ENCODE data around the gene COL5A2.

COL5A2 gene

DNA sequence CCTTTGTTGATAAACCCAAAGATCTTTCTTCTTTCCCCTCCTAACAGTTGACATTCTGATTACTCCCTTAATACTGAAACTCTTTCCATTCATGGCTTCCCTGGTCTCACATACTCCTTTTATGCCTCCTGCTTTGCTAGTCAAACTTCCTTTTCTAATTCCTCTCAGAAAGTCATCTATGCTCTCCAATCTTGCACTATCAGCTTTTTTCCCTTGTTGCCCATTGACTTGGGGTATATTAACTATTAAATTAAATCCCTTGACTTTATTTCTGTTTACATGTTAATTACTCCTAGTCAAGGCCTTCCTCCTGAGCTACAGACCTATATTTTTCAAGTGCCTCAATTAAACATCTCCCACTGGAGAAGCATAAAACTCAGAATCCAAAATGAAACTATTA is 3.6 kb upstream of the COL5A2 start:
- no peaks in the 10 kb centered on the region for H3K4me1 ChIP-seq (ENCODE audit: insufficient read depth, low read length)
- no peaks in the 10 kb centered on the region for H3K9me3 ChIP-seq (ENCODE audit: insufficient read depth, low read length, severe bottlenecking)
- H3K4me3 ChIP-seq (ENCODE audit: low read depth in 1 of 2, low read length in 2 of 2): no peak overlapping the region
- no peak overlapping the region for H2AFZ ChIP-seq (ENCODE audit: low read depth, low read length)
- H3K4me2 ChIP-seq (ENCODE audit: insufficient read depth, low read length): no peak overlapping the region
- H3K9ac ChIP-seq (ENCODE audit: low read depth, low read length): no peak overlapping the region
- H3K36me3 ChIP-seq (ENCODE audit: insufficient read depth, low read length): no peaks in the 10 kb centered on the region
- no peaks in the 10 kb centered on the region for H3K79me2 ChIP-seq (ENCODE audit: insufficient read depth, low read length)
- H3K27ac ChIP-seq (ENCODE audit: low read length): no peak overlapping the region
- ATAC-seq (ENCODE audit: insufficient read depth, low read depth) (no peak), DNase-seq (no peak)
- H4K20me1 ChIP-seq (ENCODE audit: insufficient read depth, low read length): no peaks in the 10 kb centered on the region
- TF ChIP-seq, protein P1, sequence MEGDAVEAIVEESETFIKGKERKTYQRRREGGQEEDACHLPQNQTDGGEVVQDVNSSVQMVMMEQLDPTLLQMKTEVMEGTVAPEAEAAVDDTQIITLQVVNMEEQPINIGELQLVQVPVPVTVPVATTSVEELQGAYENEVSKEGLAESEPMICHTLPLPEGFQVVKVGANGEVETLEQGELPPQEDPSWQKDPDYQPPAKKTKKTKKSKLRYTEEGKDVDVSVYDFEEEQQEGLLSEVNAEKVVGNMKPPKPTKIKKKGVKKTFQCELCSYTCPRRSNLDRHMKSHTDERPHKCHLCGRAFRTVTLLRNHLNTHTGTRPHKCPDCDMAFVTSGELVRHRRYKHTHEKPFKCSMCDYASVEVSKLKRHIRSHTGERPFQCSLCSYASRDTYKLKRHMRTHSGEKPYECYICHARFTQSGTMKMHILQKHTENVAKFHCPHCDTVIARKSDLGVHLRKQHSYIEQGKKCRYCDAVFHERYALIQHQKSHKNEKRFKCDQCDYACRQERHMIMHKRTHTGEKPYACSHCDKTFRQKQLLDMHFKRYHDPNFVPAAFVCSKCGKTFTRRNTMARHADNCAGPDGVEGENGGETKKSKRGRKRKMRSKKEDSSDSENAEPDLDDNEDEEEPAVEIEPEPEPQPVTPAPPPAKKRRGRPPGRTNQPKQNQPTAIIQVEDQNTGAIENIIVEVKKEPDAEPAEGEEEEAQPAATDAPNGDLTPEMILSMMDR (IDR thresholded peaks at IDR 0.05; ENCODE audit: borderline replicate concordance, extremely low read depth, low read length, poor library complexity, severe bottlenecking): no peak
- no peak for TF ChIP-seq EZH2 (IDR thresholded peaks at IDR 0.05; ENCODE audit: borderline replicate concordance, low read depth, low read length, severe bottlenecking)
- no peaks in the 10 kb centered on the region for H3K27me3 ChIP-seq (ENCODE audit: insufficient read depth, low read length, poor library complexity)

DNA sequence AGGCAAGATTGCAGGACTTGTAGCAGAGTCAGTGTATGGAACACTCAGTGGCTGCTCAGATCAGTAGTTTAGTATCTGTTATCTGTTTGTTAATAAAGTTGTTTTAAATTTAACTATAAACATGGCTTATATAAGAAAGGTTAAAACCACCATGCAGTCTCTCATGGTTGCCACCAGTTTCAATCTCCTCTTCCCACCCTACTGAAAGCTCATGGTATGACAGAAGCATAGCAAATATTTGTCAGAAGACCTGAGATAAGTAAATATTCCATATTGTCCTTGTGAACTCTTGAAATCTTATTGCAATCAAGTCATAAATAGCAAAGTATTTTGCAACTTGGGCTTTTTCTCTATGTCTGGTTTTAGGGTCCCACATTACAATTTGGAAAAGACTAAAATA is 2.1 kb upstream of the COL5A2 start:
- DNase-seq: no peak
- no peaks in the 10 kb centered on the region for H3K27me3 ChIP-seq (ENCODE audit: insufficient read depth, low read length, poor library complexity)
- no peaks in the 10 kb centered on the region for H4K20me1 ChIP-seq (ENCODE audit: insufficient read depth, low read length)
- no peaks in the 10 kb centered on the region for H3K4me1 ChIP-seq (ENCODE audit: insufficient read depth, low read length)
- no peak overlapping the region for H3K4me3 ChIP-seq (ENCODE audit: low read depth in 1 of 2, low read length in 2 of 2)
- H2AFZ ChIP-seq (ENCODE audit: low read depth, low read length): no peak overlapping the region
- H3K9ac ChIP-seq (ENCODE audit: low read depth, low read length): no peak overlapping the region
- TF ChIP-seq, protein P1 (IDR thresholded peaks at IDR 0.05; ENCODE audit: borderline replicate concordance, extremely low read depth, low read length, poor library complexity, severe bottlenecking): no peak
- no peak for TF ChIP-seq EZH2 (IDR thresholded peaks at IDR 0.05; ENCODE audit: borderline replicate concordance, low read depth, low read length, severe bottlenecking)
- H3K79me2 ChIP-seq (ENCODE audit: insufficient read depth, low read length): no peaks in the 10 kb centered on the region
- H3K4me2 ChIP-seq (ENCODE audit: insufficient read depth, low read length): no peak overlapping the region
- no peaks in the 10 kb centered on the region for H3K36me3 ChIP-seq (ENCODE audit: insufficient read depth, low read length)
- H3K27ac ChIP-seq (ENCODE audit: low read length): no peak overlapping the region
- no peak for ATAC-seq (ENCODE audit: insufficient read depth, low read depth)
- no peaks in the 10 kb centered on the region for H3K9me3 ChIP-seq (ENCODE audit: insufficient read depth, low read length, severe bottlenecking)

DNA sequence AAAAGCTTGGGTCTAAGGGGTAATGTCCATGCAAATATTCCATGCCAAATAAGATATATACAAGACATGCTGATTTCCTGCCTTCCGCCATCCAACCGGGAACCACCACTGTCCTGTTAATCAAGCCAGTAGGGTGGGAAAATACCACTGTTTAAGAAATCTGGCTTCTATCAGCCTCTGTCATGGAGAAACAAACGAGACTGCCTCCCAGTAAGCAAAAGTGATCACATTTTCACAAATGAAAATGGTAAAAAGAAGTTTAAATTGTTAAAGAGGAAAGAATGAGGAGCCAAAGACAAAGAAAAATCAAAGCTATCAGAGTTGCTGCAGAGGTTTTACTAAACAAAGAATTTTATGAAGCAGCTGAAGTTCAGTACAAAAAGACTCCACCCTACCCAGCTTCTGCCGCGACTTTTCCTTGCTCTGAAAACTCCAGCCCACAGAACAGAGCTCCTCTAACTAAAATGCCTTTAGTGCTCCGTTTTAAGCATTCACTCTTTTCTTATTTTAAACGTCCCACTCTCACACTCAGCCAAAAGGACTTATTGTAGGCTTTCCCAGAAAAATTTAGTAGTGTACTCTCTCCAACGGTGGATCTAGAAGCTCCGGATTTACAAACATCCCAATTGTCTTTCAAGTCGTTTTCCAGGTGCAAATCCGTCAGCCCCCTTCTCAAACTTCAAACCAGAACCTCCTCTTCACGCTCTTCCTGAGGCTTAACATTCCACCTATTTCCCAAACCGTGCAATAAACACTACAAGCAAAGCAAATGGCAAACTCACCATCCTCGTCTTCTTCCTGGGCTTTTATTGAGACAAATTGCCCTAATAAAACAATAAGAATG is 613 bp downstream of the COL5A2 start:
- no peak overlapping the region for H3K4me3 ChIP-seq (ENCODE audit: low read depth in 1 of 2, low read length in 2 of 2)
- no peaks in the 10 kb centered on the region for H3K79me2 ChIP-seq (ENCODE audit: insufficient read depth, low read length)
- H4K20me1 ChIP-seq (ENCODE audit: insufficient read depth, low read length): no peaks in the 10 kb centered on the region
- H2AFZ ChIP-seq (ENCODE audit: low read depth, low read length): no peak overlapping the region
- no peak overlapping the region for H3K4me2 ChIP-seq (ENCODE audit: insufficient read depth, low read length)
- no peak overlapping the region for H3K27ac ChIP-seq (ENCODE audit: low read length)
- no peaks in the 10 kb centered on the region for H3K27me3 ChIP-seq (ENCODE audit: insufficient read depth, low read length, poor library complexity)
- H3K4me1 ChIP-seq (ENCODE audit: insufficient read depth, low read length): no peaks in the 10 kb centered on the region
- H3K9ac ChIP-seq (ENCODE audit: low read depth, low read length): no peak overlapping the region
- no peaks in the 10 kb centered on the region for H3K36me3 ChIP-seq (ENCODE audit: insufficient read depth, low read length)
- ATAC-seq (ENCODE audit: insufficient read depth, low read depth) (no peak), DNase-seq (no peak)
- no peak for TF ChIP-seq EZH2 (IDR thresholded peaks at IDR 0.05; ENCODE audit: borderline replicate concordance, low read depth, low read length, severe bottlenecking)
- TF ChIP-seq, protein P1 (IDR thresholded peaks at IDR 0.05; ENCODE audit: borderline replicate concordance, extremely low read depth, low read length, poor library complexity, severe bottlenecking): no peak
- no peaks in the 10 kb centered on the region for H3K9me3 ChIP-seq (ENCODE audit: insufficient read depth, low read length, severe bottlenecking)

Data from DND-41 (cell line).